HG02642 (cell line): Measurements from ENCODE around the gene UCN.

Experiments
- ATAC-seq: cut with Tn5 transposase; IDR thresholded peaks from one replicate; pipeline ENCODE4 v1.9.1; 2021; ENCODE audit warnings: mild to moderate bottlenecking; ENCODE audit not compliant: unreplicated experiment, poor library complexity

Gene UCN

GRCh38 chr2:27263287-27264252 is 44.7 kb downstream of the UCN start:
- ATAC-seq: no peak

GRCh38 chr2:27262379-27263286 is 45.6 kb downstream of the UCN start, which contains the start of gene SLC30A3:
Gene SLC30A3 (minus strand): TSS chr2:27263047. CDS start chr2:27262906, 141 bp downstream.
- ATAC-seq: peak; percentile 48

- ATAC-seq: no peak
These were observed 46.3 kb downstream of the UCN start for GRCh38 chr2:27261926-27262298.

- no peak for ATAC-seq
These were observed 46.9 kb downstream of the UCN start for GRCh38 chr2:27261241-27261925.

- ATAC-seq: no peak
These were observed 50.2 kb downstream of the UCN start for GRCh38 chr2:27258051-27258450.
